Upper lobe of left lung (tissue), 6 donors: ENCODE data around the gene KHK. TPM values are rescaled to one million over a fixed set of nuclear protein-coding genes. Genes with fewer than 3 reads are reported as not detected.
A peak's percentile ranks its signal among the peaks of the same experiment; 100 is the strongest.

Experiments
- ATAC-seq, 2 donors: fragments of 200-7000 bp; cut with Tn5 transposase; one replicate each; pipeline ENCODE4 v1.9.1; 2022; ENCODE audit warnings: mild to moderate bottlenecking in 2 of 2, moderate library complexity in 2 of 2; ENCODE audit not compliant: low FRiP score in 2 of 2
- DNase-seq, 2 donors: peaks; one replicate each; pipeline ENCODE4 v3.0.0-alpha.2; 2019 to 2020
- H3K27ac ChIP-seq, 4 donors: fragments of 200-600 bp; sonication (generic); one replicate each; pipeline ENCODE4 v1.5.1; 2016 to 2019
- H3K27me3 ChIP-seq, 4 donors: fragments of 200-600 bp; sonication (generic); one replicate each; pipeline ENCODE4 v1.5.1; 2017 to 2019
- H3K36me3 ChIP-seq, 4 donors: fragments of 200-600 bp; sonication (generic); one replicate each; pipeline ENCODE4 v1.5.1; 2016 to 2019
- H3K4me1 ChIP-seq, 4 donors: fragments of 200-600 bp; sonication (generic); one replicate each; pipeline ENCODE4 v1.5.1; 2018 to 2019
- H3K4me3 ChIP-seq, 4 donors: fragments of 200-600 bp; sonication (generic); one replicate each; pipeline ENCODE4 v1.5.1; 2017 to 2019; ENCODE audit warnings: mild to moderate bottlenecking in 2 of 4, moderate library complexity in 1 of 4
- H3K9me3 ChIP-seq, 4 donors: fragments of 200-600 bp; sonication (generic); one replicate each; pipeline ENCODE4 v1.5.1; 2018 to 2019
- EP300 ChIP-seq, 4 donors: sonication (generic); formaldehyde crosslinking; IDR thresholded peaks; one replicate each; pipeline ENCODE4 v1.5.1; 2017; ENCODE audit warnings: antibody characterized with exemption in 4 of 4, control low read depth in 2 of 4
- POLR2A ChIP-seq, 4 donors: fragments of 450-650 bp; IDR thresholded peaks; one replicate each; pipeline ENCODE4 v1.5.1; 2016 to 2017; ENCODE audit warnings: antibody characterized with exemption in 4 of 4, mild to moderate bottlenecking in 2 of 4
- POLR2AphosphoS5 ChIP-seq, 2 donors: sonication (generic); formaldehyde crosslinking; IDR thresholded peaks; one replicate each; pipeline ENCODE4 v1.5.1; 2017; ENCODE audit warnings: antibody characterized with exemption in 2 of 2
- WGBS, 2 donors: methylation state at CpG; one replicate each; pipeline ENCODE4 v1.1.5; 2017 to 2018; 5-methylcytosine and 5-hydroxymethylcytosine counted together
- total RNA-seq, 6 donors: library from RNA; depleted of rRNA in 4 of 6; stranded (reverse); fragments of >200 nt in 4 of 6; gene quantifications; one replicate each; pipeline versions ENCODE4 v1.1.0 to v1.2.1, GENCODE V29; 2016 to 2021
- TF ChIP-seq, protein P1 (sequence below), 6 experiments: fragments of 450-650 bp in 4 of 6; fragments of 200-600 bp in 2 of 6; sonication (generic) in 2 of 6; IDR thresholded peaks; one replicate each; pipeline ENCODE4 v1.5.1; 2016 to 2019; ENCODE audit warnings: antibody characterized with exemption in 6 of 6
- donor health status: DM: no; HTN: no; CAD: no; lungs with moderate emphysema.
- donor health status: DM: no; HTN: yes; CAD: no; lungs with severe emphysema.

The KHK gene
- total RNA-seq, 6 donors from 2014 or later, result 2.4 to 10.4 (median 6.3) TPM

DNA sequence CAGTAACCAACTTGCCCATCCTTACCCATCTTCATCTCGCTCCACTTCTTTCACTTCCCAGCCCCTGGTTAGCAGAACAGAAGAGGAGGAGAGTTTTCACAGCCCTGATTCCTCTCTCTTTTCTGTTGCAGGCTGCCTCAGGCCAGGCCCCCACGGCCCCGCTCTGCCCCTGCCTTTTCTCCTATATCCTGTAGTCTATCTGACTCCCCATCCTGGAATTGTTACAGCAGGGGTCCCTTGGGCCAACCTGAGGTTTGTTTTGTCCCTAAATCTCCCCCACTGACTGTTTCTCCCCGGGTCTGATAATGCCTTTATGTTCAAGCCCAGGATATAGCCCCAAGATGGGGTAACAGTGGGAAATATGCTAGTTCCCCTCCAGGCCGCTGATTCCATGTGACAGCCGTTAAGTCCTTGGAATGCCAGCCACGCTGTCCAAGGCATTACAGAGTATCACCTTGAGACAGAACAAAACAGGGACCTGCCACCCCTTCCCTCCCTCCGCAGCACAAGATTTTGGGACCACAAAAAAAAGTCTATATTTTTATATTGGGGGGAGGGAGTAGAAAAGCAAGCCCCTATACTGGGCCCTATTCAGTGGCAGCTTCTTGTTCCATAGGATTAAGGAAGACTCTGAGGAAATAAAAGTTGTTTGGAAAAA is 16.5 kb upstream of the KHK start:
- H3K27me3 ChIP-seq, result no peaks in the 10 kb centered on the region
- peak overlapping the region; percentile 70 to 100 (median 94) for H3K4me3 ChIP-seq
- H3K9me3 ChIP-seq, result no peaks in the 10 kb centered on the region
- 85 to 86% methylated on average over 8 of the region's 8 CpGs for WGBS, 2 donors
- TF ChIP-seq POLR2AphosphoS5 (IDR thresholded peaks at IDR 0.05) (no peak), EP300 (IDR thresholded peaks at IDR 0.05) (no peak), POLR2A (IDR thresholded peaks at IDR 0.05) (no peak)
- TF ChIP-seq, protein P1, sequence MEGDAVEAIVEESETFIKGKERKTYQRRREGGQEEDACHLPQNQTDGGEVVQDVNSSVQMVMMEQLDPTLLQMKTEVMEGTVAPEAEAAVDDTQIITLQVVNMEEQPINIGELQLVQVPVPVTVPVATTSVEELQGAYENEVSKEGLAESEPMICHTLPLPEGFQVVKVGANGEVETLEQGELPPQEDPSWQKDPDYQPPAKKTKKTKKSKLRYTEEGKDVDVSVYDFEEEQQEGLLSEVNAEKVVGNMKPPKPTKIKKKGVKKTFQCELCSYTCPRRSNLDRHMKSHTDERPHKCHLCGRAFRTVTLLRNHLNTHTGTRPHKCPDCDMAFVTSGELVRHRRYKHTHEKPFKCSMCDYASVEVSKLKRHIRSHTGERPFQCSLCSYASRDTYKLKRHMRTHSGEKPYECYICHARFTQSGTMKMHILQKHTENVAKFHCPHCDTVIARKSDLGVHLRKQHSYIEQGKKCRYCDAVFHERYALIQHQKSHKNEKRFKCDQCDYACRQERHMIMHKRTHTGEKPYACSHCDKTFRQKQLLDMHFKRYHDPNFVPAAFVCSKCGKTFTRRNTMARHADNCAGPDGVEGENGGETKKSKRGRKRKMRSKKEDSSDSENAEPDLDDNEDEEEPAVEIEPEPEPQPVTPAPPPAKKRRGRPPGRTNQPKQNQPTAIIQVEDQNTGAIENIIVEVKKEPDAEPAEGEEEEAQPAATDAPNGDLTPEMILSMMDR (IDR thresholded peaks at IDR 0.05), result no peak
- H3K27ac ChIP-seq, result peak overlapping the region; percentile 15 to 96 (median 90)
- ATAC-seq, result no peak
- H3K36me3 ChIP-seq, result peaks cover 0 to 38% (median 17%) of the 10 kb centered on the region in 4 donors
- H3K4me1 ChIP-seq, result peaks cover 37 to 43% (median 39%) of the 10 kb centered on the region in 4 donors
- no peak for DNase-seq

DNA sequence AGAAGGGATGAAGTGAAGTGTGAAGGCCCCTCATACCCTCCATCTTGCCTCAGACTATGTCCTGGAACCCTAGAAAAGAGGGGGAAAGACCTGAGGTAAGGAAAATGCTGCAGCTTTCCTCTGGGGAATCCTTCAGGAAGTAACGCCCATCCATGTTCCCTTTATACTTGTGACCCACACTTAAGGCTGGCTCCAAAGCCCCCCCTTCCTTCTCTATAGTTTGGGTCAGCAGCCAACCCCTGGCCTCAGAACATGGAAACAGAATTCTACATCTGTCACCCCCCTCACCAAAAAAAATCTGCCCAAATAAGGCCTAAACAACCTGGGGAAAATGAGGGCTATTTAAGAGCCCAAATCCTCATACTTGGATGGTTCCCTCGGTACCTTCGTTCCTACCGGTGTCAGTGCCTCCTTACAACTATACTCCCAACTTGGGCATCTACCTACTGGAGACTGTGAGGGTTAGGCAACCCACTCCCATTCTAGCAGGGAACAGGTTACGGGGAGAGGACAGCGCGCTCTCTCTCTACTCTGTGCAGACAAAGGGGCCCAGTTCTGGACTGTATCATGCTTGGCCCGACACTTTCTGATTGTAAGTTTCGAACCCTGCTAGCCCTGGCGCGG is 15.8 kb upstream of the KHK start:
- TF ChIP-seq EP300 (IDR thresholded peaks at IDR 0.05) (no peak), POLR2AphosphoS5 (IDR thresholded peaks at IDR 0.05) (no peak), POLR2A (IDR thresholded peaks at IDR 0.05) (no peak)
- TF ChIP-seq, protein P1 (IDR thresholded peaks at IDR 0.05), result no peak
- Histone ChIP-seq H3K4me3 (peak overlapping the region; percentile 70 to 100 (median 94)), H3K27ac (peak overlapping the region; percentile 88 to 96 (median 93)), H3K4me1 (peaks cover 42 to 47% (median 44%) of the 10 kb centered on the region in 4 donors), H3K36me3 (peaks cover 0 to 32% (median 17%) of the 10 kb centered on the region in 4 donors), H3K9me3 (no peaks in the 10 kb centered on the region), H3K27me3 (no peaks in the 10 kb centered on the region)
- 3% methylated on average over 4 to 11 of the region's 11 CpGs for WGBS, 2 donors
- DNase-seq (no peak), ATAC-seq (peak; percentile 1 to 5)

DNA sequence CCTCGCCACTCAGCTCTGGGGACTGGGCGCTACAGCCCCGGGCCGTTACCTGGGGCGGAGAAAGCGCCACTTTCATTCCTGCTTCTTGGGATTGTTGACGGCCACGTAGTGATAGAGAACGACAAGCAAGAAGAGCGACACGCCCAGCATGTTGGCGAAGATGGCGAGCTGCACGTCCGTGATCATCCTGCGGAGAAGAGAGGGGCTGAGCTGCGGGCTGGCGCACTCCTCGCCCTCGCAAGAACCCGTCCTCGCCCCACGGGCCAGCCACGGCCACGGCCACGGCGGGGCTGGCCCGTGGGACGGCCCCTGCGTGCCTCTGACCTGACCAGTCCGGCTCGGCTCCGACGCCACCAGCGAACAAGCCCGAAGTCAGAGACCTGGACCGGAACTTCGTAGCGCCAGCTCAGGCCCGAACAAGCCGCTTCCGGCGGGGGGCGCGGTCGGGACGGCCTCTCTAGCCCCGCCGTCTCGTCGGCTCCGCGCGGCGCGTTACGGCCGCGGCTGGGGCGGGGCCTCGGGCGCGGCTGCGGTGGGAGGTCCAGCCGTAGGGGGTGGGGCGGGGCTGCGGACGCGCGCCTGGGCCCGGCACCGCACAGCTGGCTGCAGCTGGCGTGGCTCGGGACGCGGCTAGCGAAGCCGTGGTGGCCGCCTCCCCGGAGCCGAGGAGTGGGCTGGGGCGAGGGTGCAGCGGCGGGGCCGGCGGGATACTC is 15.1 kb upstream of the KHK start, which contains the start of gene OST4:
OST4 (minus strand) TSS at position 378 of the 713 bp plus-strand sequence.
- ATAC-seq (peak; percentile 95 to 99), DNase-seq (peak; percentile 96 to 99)
- 0% methylated on average over 13 to 39 of the region's 86 CpGs for WGBS, 2 donors
- Histone ChIP-seq H3K27me3 (no peaks in the 10 kb centered on the region), H3K4me1 (peaks cover 43 to 49% (median 46%) of the 10 kb centered on the region in 4 donors), H3K4me3 (peak within 1 kb of the TSS; percentile 70 to 100 (median 94)), H3K9me3 (no peaks in the 10 kb centered on the region), H3K36me3 (peaks cover 0 to 30% (median 17%) of the 10 kb centered on the region in 4 donors), H3K27ac (peak within 1 kb of the TSS; percentile 88 to 96 (median 93))
- TF ChIP-seq, protein P1 (IDR thresholded peaks at IDR 0.05), result peak in 2 of 6 experiments; percentile 17 to 33
- peak; percentile 82 to 89 for TF ChIP-seq POLR2AphosphoS5 (IDR thresholded peaks at IDR 0.05)
- TF ChIP-seq EP300 (IDR thresholded peaks at IDR 0.05), result peak in 1 of 4 donors; percentile 22
- peak in 3 of 4 donors; percentile 60 to 89 (median 64) for TF ChIP-seq POLR2A (IDR thresholded peaks at IDR 0.05)

DNA sequence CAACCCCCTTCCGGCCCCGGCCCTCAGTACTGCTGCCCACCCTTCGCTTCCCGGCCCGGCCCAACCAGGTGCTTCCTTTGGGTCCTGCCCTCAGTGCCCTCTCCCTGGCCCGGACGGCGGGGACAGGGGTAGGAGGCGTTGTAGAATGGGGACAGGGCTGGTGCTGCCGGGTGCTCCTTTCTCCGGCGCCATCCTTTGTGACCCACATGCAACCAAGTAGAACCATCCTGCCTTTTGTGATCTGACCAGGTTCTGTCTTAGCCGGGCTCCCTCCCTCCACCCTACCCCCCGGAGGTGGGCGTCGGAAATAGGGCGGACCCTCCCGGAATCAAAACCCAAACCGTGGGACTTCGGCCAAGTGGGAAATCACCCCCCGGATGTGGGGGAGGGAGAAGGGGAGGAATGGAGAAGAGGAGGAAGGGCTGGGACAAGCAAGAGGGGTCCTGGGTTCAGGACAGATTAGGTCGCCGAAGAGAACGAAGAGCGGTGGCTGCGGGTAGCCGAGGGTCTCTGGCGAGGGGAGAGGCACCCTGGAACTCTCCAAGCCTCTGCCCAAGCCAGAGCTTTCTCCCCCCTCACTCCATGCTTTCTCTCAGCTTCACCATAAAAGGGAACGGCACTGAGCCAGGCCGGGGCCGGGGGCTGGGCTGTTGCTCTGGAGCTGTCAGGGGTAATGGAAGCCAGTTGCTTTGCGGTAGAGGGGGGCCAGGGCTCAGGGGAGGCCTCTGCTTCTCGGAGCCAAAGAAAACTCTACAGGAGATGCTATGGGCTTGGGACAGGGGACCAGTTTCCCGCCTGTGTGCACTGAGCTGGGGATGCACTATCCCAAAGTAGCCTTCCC is 14.4 kb upstream of the KHK start:
- 10 to 11% methylated on average over 21 to 26 of the region's 34 CpGs for WGBS, 2 donors
- Histone ChIP-seq H3K27ac (peak overlapping the region; percentile 88 to 96 (median 93)), H3K27me3 (no peaks in the 10 kb centered on the region), H3K36me3 (peaks cover 0 to 24% (median 17%) of the 10 kb centered on the region in 4 donors), H3K4me1 (peaks cover 43 to 51% (median 46%) of the 10 kb centered on the region in 4 donors), H3K4me3 (peak overlapping the region; percentile 70 to 95 (median 86)), H3K9me3 (no peaks in the 10 kb centered on the region)
- no peak for TF ChIP-seq EP300 (IDR thresholded peaks at IDR 0.05)
- no peak for TF ChIP-seq POLR2A (IDR thresholded peaks at IDR 0.05)
- ATAC-seq, result peak; percentile 37 to 54
- peak in 1 of 2 donors; percentile 89 for DNase-seq
